Hepatocyte (in vitro differentiated cells): Measurements from ENCODE around the gene TIMMDC1. TPM values are rescaled to one million over a fixed set of nuclear protein-coding genes. Genes with fewer than 3 reads are reported as not detected.

Experiments used
- DNase-seq: peaks from one replicate; pipeline ENCODE4 v3.0.0-alpha.2; 2016; ENCODE audit warnings: low spot score
- H2AFZ ChIP-seq: fragments of 200-600 bp; sonication (generic); 2 replicates; pipeline ENCODE4 v1.6.0; 2016; ENCODE audit warnings: antibody characterized with exemption, mild to moderate bottlenecking
- H3K27ac ChIP-seq: fragments of 200-600 bp; sonication (generic); 2 replicates; pipeline ENCODE4 v1.5.1; 2016; ENCODE audit warnings: mild to moderate bottlenecking
- H3K27me3 ChIP-seq: fragments of 200-600 bp; sonication (generic); 2 replicates; pipeline ENCODE4 v1.6.1; 2016
- H3K36me3 ChIP-seq: fragments of 200-600 bp; sonication (generic); replicated peaks from 2 replicates; pipeline ENCODE4 v1.5.1; 2016; ENCODE audit warnings: low read depth; ENCODE audit not compliant: insufficient read depth
- H3K4me1 ChIP-seq: fragments of 200-600 bp; sonication (generic); 2 replicates; pipeline ENCODE4 v1.5.1; 2016; ENCODE audit warnings: mild to moderate bottlenecking, moderate library complexity; ENCODE audit not compliant: insufficient read depth
- H3K4me2 ChIP-seq: fragments of 200-600 bp; sonication (generic); 2 replicates; pipeline ENCODE4 v1.6.0; 2016
- H3K4me3 ChIP-seq: fragments of 200-600 bp; sonication (generic); 2 replicates; pipeline ENCODE4 v1.5.1; 2016; ENCODE audit warnings: mild to moderate bottlenecking
- H3K79me2 ChIP-seq: fragments of 200-600 bp; sonication (generic); 2 replicates; pipeline ENCODE4 v1.6.0; 2017; ENCODE audit warnings: mild to moderate bottlenecking
- H3K9me2 ChIP-seq: fragments of 200-600 bp; sonication (generic); replicated peaks from 2 replicates; pipeline ENCODE4 v1.6.0; 2017; ENCODE audit warnings: mild to moderate bottlenecking; ENCODE audit not compliant: insufficient read depth
- H3K9me3 ChIP-seq: fragments of 200-600 bp; sonication (generic); 2 replicates; pipeline ENCODE4 v1.5.1; 2016; ENCODE audit warnings: low read depth, mild to moderate bottlenecking
- H4K20me1 ChIP-seq: fragments of 200-600 bp; sonication (generic); 2 replicates; pipeline ENCODE4 v1.6.0; 2016; ENCODE audit warnings: mild to moderate bottlenecking; ENCODE audit not compliant: insufficient read depth, poor library complexity, severe bottlenecking
- CTCF ChIP-seq: fragments of 200-600 bp; sonication (generic); IDR thresholded peaks from 2 replicates; pipeline ENCODE4 v1.5.1; 2016; ENCODE audit warnings: antibody characterized with exemption, mild to moderate bottlenecking; ENCODE audit not compliant: poor library complexity
- EZH2 ChIP-seq: fragments of 200-600 bp; sonication (generic); IDR thresholded peaks from 2 replicates; pipeline ENCODE4 v1.6.1; 2016; ENCODE audit warnings: antibody characterized with exemption, mild to moderate bottlenecking, borderline replicate concordance
- EZH2phosphoT487 ChIP-seq: fragments of 200-600 bp; sonication (generic); IDR thresholded peaks from one replicate; pipeline ENCODE4 v1.6.1; 2018; ENCODE audit warnings: antibody characterized with exemption, mild to moderate bottlenecking, low read depth, moderate library complexity; ENCODE audit not compliant: unreplicated experiment, severe bottlenecking
- WGBS: methylation state at CpG from one replicate; pipeline ENCODE4 v1.1.6; 2016; ENCODE audit warnings: low lambda C conversion rate; ENCODE audit errors: missing lambda C conversion rate; 5-methylcytosine and 5-hydroxymethylcytosine counted together
- polyA plus RNA-seq: library from polyadenylated mRNA; unstranded; fragments of >200 nt; fragmentation: Nextera tagmentation; extraction: Ambion mirVana; gene quantifications from 2 replicates; pipeline ENCODE4 v1.2.1, GENCODE V29; 2016
- total RNA-seq: library from RNA; depleted of rRNA; stranded (reverse); fragments of >200 nt; gene quantifications from 2 replicates; pipeline ENCODE4 v1.2.3, GENCODE V29; 2014

TIMMDC1 gene
- total and polyA plus RNA-seq, 2 experiments from 2014 or later = 47.8 to 140 TPM

GRCh38 chr3:119517112-119517511 is 18.8 kb downstream of the TIMMDC1 start:
- TF ChIP-seq CTCF (no peak), EZH2phosphoT487 (no peak), EZH2 (no peak)
- Histone ChIP-seq H3K9me2 (no peaks in the 10 kb centered on the region), H3K4me1 (no peaks in the 10 kb centered on the region), H3K4me3 (no peak overlapping the region), H3K27me3 (no peaks in the 10 kb centered on the region), H4K20me1 (no peaks in the 10 kb centered on the region), H3K9me3 (no peaks in the 10 kb centered on the region), H3K79me2 (no peaks in the 10 kb centered on the region), H3K4me2 (no peak overlapping the region), H3K36me3 (peaks cover 8% of the 10 kb centered on the region), H3K27ac (no peak overlapping the region), H2AFZ (no peak overlapping the region)
- no peak for DNase-seq
- WGBS = 92% methylated on average over 2 of the region's 2 CpGs

GRCh38 chr3:119518026-119518425 is 19.7 kb downstream of the TIMMDC1 start:
- Histone ChIP-seq H3K27ac (no peak overlapping the region), H3K4me3 (no peak overlapping the region), H3K9me3 (no peaks in the 10 kb centered on the region), H4K20me1 (no peaks in the 10 kb centered on the region), H3K4me1 (no peaks in the 10 kb centered on the region), H3K36me3 (peaks cover 8% of the 10 kb centered on the region), H3K79me2 (no peaks in the 10 kb centered on the region), H2AFZ (no peak overlapping the region), H3K9me2 (no peaks in the 10 kb centered on the region), H3K4me2 (no peak overlapping the region), H3K27me3 (no peaks in the 10 kb centered on the region)
- DNase-seq = no peak
- 97% methylated on average over 1 of the region's 1 CpG for WGBS
- TF ChIP-seq EZH2phosphoT487 = no peak
- TF ChIP-seq EZH2 = no peak
- no peak for TF ChIP-seq CTCF

- Histone ChIP-seq H3K4me1 (no peaks in the 10 kb centered on the region), H3K79me2 (no peaks in the 10 kb centered on the region), H3K4me2 (no peak overlapping the region), H3K4me3 (no peak overlapping the region), H3K27ac (no peak overlapping the region), H3K36me3 (peaks cover 8% of the 10 kb centered on the region), H2AFZ (no peak overlapping the region), H3K9me3 (no peaks in the 10 kb centered on the region), H4K20me1 (no peaks in the 10 kb centered on the region), H3K9me2 (no peaks in the 10 kb centered on the region), H3K27me3 (no peaks in the 10 kb centered on the region)
- DNase-seq = no peak
- WGBS = 84% methylated on average over 4 of the region's 4 CpGs
- TF ChIP-seq EZH2phosphoT487 (no peak), CTCF (peak; percentile 39)
Measured at GRCh38 chr3:119524931-119525662, 26.8 kb downstream of the TIMMDC1 start.
